ENCODE measurements around the gene FGD2.
"Not testable (repeated sequence)": the region's sequence is repeated elsewhere in the genome, so short reads cannot be mapped to it uniquely, and the experiment has no call there.

Gene FGD2

DNA sequence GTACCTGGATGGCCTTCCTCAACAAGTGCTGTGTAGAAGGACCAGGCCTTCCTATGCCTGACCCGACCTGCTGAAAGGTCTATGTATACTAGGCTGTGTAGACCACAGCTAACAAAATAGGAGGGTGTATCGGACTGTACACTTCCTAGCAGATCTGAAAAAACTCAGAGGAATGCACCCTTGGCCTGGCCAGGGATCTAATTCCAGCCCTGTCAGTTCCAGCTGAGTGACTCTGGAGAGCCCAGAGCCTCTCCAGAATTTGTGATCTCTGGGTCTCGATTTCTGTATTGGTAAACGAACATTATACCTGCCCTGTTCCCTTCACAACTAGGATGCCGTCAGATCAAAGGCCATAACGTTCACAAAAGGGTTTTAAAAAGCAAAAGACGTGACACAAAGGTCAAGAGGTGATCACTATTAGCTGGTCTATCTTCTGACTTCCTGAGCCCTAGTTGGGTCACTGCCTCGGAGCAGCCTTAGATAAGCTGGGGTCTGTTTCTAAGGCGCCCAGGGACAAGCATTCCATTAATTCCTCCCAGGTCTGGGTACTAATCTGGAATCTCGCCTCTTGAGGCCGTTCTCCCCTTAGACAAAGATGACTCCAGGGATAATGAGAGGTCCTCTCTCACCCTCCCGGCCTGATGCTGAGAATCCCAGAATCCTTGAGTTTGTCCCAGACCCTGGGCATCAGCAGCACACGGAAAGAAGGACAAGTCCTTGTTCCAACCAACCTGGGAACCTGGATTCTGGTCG lies 33.4 kb upstream of the FGD2 start:
- DNase-seq = no peak

DNA sequence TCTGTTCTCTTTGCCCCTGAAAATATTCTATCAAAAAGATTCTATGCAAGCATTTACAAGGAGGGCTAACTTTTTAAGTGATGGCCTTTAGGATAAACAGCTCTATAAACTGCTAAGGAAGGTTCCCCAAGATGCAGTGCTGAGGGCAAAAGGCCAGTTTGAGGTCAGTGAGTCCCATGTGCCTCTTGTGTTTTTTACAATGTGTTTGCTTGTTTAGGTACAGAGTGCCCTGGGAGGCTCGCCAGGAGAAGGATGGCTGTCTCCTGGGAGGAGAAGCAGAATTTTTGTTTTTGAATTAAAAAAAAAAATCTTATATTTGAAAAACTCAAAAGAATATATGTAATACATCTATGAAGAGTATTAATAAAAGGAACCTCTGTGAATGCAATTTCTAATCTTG lies 32.3 kb upstream of the FGD2 start:
- no peak for DNase-seq

DNA sequence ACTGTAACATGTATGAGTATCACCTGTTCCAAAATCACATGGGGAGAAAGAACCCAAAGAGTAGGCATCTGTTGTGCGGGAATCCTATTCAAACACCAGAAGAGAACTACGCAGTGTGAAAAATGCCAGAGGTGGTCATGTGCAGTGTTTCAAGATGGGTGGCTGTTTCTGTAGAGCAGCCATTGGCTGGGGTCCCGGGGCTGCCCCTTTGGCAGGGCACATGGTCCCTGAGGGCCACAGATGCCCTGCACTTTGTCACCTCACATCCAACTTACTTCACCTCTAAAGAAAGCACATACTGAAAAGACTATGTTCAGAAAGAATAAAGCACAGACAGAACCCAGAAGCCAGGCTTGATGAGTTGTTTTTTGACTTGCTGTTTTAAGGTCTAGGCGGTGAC lies 31.8 kb upstream of the FGD2 start:
- no peak for DNase-seq

DNA sequence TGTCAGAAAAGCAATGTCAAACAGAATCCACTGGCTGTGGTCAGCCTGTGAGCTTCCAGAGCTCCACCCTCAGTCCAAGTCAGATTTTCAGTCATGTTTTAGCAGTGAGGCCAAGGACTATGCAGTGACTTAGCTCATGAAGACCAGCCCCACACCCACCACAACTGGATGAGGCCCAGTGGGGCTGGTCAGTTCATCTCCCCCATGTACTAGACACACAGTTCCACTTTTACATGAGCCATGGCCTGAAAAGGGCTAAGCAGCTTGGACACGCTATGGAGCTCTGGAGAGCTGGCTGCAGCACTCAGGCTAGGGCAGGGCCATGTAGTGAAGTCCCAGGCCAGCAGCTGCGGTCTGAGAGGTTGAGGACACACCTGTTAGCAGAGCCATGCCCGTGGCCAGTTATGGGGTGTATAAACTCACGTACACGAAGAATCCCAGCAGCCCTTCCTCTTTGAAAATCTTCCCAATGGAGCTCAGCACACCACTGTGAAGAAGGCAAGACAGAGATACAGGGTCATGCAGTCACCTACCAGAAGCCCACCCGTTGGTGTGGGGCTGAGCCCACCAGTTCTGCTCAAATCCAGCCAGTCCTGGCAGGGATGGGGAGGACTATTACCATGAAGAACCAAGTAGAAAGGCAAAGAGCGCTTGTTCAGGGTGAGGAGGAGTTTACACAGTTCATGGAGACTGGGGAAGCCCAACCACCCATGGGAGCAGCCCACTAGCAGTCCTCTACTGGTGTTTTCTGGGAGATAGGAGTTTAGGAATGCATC lies 30.0 kb upstream of the FGD2 start:
- DNase-seq = no peak

DNA sequence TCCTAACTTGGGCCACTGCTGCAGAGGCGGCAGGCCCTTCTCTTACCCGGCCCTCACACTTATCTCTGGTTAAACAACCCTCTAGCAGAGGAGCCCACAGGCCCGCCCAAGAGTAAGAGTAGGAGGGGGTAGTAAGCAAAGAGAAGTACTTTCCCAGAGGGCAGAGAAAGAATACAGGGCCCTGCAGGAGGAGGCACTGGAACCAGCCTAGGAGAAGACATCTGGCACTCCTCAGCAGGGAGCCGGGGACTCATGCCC lies 29.5 kb upstream of the FGD2 start:
- no peak for DNase-seq

DNA sequence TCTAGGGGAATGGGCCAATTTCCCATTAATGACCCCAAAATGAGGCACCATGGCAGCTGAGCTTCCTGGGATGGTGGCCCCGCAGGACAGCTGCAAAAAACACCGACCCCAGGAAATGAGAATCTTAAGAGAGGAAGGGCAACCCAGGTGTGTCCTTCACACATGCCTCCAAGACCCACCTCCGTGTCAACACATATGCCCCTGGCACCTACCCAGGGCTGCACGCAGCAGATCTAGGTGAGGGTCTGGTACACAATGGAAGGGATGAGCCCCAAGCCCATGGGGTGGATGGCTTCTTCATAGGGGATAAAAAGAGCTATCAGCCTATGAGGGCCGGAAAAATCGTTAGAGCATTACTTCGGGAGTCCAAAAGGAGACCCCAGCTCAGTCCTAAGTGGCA lies 28.9 kb upstream of the FGD2 start:
- DNase-seq = no peak

DNA sequence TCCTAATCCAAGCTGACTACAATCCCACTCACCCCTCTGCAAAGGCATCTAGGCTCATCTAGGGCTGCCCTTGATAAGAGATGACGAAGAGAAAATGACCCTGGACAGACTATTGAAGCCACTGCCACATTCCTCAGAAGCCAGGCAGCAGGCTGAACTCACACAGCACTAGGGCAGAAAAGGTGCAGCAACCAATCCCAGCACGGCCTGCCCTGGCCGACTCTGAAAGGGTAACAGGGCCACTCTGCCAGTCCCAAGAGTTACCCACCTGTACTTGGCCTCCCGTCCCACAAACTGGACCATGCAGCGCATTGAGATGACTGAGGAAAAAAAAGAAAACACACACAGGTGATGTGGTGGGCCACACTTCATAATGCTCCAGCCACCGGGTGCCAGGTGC lies 28.5 kb upstream of the FGD2 start:
- DNase-seq = no peak

DNA sequence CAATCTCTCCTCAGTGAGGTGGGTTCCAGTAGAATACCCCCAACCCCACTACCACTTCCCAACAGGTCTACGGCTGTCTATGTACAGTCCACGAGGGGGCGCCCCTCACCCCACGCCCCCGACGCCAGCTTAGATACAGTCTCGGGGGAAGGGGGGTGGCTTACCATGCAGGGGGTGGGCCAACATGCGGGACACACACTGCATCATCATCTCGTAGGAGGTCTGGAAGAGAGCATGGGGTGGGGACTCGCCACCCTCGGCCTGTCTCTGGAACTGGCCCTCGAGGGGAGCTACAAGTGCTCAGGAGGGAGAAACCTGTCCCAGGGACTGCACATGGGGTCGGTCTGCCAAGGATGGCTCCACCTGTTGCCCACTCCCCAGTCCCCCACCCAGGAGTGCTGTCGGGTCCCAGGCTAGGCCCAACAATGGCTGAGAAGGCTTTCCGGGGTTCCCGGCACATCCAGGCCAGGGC lies 27.9 kb upstream of the FGD2 start:
- no peak for DNase-seq

DNA sequence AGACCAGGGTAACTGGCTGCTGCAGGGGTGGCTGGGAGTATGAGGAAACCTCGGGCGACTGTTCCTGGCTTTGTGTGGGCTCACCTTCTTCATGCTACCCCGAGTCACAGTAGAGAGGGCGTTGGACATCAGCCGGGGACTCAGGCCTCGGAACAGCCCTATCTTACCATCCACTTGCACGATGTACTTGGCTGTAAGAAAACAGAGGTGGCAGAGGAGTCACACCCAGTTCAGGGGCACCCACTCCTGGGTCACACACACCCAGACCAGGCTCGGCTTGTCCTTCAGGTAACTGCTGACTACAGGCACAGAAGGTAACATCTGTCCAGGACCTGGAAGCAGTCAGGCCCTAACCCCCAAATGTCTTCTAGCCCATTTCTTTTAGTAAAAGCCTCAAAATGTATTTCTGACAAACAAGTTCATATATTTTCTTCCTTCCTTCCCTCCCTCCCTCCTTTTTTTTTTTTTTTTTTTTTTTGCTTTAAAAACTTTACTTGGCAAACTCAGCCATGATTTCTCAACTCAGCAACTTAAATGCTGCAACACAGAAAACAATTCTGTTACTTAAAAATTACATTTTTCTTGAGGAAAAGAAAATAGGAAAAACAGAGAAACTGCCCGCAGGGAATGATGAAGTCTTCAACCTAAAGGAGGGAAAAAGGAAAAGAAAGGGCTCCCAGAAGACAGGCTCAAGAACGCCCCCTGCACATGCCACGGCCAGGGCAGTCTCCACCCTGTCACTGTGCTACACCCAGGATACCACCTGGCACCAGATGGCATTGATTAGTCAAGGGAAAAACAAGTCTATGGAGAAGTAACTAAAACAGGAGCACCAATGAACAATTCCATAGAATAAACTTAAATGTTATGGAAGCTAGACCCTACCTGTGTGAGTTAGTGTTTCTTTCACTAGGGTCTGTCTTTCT lies 26.8 kb upstream of the FGD2 start:
- no peak for DNase-seq

DNA sequence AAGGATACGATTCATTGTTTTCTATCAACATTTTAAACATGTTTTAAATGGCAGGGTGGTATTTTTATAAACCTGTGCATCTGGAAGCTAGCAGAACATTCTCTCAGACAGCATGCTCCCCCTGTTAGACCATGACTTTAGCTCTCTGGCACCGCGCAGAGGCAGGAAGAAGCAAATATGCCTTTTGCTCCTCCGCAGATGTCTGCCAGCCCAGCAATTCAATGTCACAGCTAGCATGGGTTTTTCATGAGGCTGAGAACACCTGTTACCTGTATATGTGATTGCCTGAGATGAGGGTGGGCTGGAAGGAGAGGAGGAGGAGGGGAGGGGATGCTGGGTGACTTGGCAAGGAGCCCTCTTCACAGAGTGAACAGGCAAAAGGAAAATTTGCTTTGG lies 26.1 kb upstream of the FGD2 start:
- DNase-seq = no peak

DNA sequence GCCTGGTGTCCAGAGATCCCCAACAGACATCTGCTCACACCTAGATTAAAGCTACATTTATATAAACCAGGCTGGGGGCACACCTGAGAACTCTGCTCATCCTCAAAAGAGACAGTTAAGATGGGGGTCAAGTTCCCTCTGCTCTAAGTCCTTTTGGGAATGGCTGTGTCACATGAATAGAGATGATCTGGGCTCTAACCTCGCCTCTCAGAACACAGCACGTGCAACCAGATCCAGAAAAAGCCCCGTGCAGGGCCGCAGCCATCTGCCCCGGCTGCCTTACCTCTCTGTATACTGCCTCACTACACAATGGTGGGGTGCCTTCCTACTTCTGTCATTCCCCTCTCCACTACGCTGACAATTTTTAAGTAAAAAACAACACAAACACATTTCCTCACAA lies 25.3 kb upstream of the FGD2 start:
- DNase-seq = no peak

DNA sequence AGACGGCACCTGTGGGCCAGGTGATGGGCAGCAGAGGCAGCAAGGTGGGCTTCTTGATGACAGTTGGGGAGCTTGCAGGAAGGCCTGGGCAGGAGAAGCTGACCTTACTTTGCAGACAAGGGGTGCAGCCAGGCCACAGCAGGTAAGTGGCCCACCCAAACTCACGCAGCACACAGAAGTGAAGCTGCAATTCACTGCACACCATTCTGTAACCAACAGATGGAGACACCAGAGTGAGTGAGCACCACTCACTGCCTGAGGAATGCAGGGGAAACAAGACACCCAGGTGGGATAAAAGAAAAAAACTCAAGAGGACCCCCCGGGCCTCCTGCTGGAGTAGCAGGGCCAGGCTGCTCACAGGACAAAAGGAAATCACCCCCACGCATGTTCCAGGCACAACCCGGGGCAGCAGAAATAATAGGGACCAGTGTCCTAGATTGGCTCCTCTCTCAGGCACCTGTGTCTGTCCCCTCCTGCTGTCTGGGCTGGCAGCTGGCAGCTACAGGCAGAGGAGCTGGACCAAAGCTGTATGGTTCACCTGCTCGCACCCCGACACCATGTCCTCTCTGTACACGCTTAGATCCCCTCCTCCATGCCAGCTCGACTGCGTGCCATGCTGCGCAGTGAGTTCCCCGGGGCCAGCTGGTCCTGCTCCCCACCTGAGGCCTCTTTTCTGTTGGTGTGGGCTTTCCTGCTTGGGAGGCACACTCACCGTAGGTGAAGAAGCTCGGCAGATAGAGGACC lies 24.4 kb upstream of the FGD2 start:
- DNase-seq = no peak

DNA sequence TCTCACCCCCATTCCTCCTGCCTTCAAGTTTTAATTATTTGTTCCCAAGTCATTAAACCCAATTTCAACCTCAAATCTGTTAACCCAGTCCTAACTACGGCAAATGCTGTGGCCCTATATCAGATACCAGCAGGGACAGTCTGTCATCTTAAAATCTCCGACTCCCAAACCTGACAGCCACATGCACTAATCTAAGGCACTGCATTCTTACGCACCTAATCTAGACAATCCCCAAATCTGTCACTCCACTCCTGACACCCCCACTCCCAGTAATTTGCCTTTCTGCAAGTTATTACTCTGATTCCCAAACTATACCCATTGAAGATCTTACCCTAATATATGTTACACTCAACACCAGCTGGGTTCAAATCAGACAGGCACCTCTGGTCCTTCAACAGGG lies 21.9 kb upstream of the FGD2 start:
- DNase-seq = no peak

DNA sequence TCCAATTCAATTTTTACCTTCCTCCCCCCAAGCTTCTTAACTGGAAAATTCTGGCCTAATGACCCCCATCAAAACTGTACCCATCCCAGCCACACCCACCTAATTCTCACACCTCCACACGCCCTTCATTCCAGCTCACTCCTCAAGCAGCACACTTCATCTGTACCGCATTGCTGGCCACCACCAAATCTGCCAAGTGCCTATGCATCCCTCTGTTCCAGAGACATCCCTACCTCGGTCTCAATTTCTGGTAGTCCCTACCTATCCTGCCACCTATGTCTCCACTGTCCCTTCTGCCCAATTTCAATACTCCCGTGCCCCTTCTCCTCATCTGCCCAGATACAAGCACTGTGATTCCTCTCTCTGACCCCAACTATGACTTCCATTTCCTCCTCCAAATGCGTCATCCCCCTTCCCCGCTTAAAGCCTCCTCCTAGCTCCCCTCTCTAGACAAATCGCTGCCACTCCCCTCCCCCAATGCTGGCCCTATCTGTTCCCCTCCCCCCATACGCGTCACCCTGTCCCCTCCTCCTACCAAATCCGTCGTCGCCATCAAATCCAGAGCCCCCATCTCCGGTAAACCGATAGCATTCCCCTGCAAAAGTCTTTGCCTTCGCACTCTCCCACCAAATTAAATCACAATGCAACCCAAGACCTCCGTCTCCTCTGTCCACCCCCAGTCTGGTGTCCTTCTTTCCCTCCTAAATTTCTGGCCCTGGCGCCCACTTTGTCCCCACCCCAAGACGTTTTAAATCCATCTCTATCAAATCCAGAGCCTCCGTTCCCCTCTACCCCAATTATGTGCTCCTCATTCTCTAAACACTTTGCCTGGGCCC lies 20.7 kb upstream of the FGD2 start:
- peak; percentile 80 for DNase-seq

DNA sequence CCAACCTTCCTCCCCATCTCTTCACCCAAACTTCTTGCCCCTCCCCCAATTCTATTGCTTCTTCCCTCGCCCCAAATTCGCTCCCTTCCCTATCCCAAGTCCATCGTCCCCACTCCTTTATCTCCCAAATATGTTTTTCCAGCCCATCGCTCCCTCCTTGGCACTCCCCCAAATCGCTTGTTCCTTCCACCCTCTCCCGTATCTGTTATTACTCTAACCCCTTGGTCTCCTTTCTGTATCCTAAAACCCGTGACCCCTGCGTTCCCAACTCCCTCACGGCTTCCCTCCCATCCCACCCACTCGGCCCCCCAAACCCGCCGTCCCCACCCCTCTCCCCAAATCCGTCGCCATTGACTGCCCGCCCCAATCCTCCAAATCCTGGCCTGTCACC lies 20.0 kb upstream of the FGD2 start:
- no peak for DNase-seq

DNA sequence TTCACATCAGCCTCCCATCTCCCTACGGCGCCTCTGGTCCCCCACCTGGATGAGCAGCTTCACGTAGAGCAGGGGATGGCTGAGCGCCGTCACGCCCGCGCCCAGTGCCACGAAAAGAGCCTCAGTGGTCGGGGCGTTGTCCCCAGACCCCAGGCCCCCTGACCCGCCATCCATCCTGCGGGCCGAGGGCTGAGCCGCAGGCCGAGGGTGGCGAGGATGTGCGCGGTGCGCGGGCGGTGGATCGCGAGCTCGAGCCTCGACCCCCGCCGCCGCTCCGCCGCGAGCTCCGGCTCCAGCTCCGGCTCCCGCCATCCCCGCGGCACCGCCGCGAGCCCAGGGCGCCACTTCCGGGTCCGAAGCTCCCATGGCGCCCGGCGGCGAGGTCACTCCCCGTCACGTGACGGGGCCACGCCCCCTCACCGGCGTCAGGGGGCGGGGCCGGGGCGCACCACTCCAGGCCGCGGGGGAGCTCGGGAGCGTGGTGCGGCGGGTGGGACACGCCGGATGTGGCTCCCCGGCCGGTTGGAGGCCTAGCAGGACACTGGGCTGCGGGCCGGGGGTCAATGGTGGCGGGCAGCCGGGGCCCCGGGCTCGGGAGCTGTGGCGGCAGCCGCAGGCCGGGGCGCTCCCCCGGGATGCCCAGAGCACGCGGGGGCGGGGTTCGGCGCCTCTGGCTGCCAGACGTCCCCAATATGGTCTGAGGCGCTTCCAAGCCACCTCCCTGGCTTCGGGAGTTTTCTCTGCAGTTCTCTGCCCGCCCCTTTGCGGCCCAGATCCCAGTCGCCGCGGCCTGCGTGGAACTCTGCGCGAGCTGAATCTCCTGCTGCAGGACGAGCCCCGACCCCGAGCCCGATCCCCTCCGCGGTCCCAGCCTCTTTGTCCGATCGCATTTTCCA lies 19.4 kb upstream of the FGD2 start, which contains the start of gene MTCH1:
Gene MTCH1 (minus strand): TSS at position 389 of the 896 bp plus-strand sequence. CDS start 23 bp downstream, at position 366.
- peak; percentile 88 for DNase-seq

DNA sequence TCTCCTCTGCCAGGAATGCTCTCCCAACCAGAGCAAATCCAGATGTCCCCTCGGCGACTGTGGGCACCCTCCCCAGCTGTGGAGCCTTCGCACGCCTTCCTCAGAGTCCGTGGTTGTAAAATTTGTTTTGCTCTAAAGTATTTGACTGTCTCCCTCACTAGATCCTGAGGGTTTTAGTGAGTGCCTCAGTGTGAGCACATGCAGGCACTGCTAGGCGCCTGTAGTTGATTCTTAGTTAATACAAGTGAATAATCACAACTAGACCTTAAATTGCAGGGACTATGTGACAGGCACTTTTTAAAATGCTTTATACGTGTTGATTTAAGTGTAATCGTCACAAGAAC lies 18.8 kb upstream of the FGD2 start:
- DNase-seq = no peak

DNA sequence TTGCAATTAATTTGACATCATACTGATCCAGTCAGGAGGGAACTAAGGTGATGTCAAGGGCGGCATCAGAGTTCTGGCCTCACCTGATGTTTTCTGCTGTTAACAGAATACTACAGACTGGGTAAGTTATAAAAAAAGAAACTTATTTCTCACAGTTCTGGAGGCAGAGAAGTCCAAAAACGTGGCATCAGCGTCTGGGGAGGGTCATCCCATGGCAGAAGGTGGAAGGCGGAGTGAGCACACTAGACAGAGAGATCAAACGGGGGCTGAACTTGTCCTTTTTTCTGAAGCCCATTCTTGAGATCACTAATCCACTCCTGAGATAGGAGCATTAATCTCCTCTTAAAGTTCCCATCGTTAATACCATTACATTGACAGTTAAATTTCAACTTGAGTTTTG lies 16.2 kb upstream of the FGD2 start:
- no peak for DNase-seq

DNA sequence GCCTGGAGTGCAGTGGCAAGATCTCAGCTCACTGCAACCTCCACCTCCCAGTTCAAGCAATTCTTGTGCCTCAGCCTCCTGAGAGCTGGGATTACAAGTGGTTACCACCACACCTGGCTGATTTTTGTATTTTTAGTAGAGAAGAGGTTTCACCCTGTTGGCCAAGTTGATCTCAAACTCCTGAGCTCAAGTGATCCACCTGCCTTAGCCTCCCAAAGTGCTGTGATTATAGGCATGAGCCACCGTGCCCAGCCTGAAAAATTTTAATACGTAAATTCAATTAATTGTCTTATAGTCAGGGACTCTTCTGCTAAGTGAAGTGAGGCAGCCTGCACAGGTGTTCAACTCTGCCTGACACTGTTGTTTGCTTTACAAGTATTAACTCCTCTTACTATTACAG lies 15.1 kb upstream of the FGD2 start:
- DNase-seq = not testable (repeated sequence)

DNA sequence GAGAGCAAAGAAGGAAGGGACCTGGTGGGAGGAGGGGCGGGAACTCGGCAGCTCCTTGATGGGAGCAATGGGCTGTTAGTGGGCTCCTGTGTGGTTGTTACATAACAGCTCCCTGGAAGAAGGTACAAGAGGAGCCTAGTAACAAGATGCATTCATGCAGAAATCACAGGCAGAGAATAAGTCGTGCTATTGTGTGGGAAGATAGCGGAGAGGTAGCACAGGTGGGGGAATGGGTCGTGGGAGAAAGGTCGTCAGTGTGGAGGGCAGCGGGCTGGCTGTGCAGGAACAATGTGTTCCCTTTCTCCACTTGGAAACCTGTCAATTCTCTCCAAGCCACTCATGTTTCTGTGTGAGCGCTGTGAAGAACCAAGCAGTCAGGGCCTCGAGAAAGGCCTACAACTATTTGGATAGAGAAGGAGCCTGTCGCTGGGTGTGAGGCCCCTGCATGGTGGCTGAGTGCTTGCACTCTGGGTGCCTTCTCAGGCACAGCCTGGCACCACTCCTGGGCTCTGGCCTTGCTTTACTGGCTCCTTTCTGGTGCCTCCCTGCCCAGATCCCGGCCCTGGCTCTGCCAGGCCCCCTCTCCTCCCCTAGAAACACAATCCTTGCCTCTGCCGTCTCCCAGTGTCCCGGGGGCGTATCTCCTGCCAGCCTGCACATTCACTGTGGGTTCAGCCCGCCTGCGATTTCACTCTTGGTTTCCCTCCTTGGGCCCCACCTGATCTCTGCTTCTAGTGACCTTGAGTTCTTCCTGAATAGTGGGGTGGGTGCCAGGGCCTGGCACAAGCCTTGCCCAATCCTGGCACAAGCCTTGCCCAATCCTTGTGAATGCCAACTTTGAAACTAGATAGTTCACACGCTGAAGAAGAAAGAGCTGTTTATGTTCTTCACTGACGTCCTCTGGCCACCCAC lies 7.4 kb upstream of the FGD2 start:
- DNase-seq = no peak
